GM12873 (cell line): ENCODE results near the gene CCP110.

Source experiments
- TF ChIP-seq, protein P1 (sequence below): IDR thresholded peaks from 2 replicates; pipeline ENCODE4 v1.5.1; 2012; ENCODE audit warnings: low read depth, mild to moderate bottlenecking, moderate library complexity, low read length, control low read depth; ENCODE audit not compliant: insufficient read depth; ENCODE audit errors: missing control alignments

Gene CCP110

DNA sequence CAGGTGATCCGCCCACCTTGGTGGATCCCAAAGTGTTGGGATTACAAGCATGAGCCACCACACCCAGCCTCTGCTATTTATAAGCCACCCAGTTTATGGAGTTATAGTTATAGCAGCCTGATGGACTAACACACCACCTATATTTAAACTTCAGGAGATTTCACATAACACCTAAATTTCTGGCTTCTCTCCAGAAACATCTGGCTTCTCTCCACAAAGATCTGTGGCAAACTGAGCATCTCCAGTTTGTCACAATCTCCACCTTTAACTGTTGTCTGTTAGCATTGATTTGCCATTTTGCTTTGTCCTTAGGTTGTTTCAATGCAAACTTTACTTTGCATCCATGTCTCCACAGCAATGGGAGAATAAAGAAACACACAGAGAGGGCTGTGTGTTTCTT lies 41.5 kb upstream of the CCP110 start:
- TF ChIP-seq, protein P1, sequence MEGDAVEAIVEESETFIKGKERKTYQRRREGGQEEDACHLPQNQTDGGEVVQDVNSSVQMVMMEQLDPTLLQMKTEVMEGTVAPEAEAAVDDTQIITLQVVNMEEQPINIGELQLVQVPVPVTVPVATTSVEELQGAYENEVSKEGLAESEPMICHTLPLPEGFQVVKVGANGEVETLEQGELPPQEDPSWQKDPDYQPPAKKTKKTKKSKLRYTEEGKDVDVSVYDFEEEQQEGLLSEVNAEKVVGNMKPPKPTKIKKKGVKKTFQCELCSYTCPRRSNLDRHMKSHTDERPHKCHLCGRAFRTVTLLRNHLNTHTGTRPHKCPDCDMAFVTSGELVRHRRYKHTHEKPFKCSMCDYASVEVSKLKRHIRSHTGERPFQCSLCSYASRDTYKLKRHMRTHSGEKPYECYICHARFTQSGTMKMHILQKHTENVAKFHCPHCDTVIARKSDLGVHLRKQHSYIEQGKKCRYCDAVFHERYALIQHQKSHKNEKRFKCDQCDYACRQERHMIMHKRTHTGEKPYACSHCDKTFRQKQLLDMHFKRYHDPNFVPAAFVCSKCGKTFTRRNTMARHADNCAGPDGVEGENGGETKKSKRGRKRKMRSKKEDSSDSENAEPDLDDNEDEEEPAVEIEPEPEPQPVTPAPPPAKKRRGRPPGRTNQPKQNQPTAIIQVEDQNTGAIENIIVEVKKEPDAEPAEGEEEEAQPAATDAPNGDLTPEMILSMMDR, result no peak

DNA sequence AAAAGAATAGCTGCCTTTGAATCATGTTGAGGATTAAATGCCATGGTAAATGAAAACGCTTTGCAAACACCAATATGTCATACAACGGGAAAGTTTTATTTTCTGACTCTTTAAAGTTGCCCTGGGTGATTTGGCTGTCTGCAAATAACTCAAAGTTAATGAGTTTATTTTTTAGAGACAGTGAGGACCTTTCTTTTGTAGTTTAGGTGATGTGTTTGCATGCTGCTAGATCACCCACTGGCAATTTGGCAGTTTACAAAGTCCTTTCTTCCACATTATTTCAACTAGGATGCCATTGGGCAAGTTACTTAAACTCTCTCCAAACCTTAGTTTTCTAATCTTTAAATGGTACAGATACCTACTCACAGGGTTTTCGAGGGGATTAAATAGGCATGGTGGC lies 39.6 kb upstream of the CCP110 start:
- TF ChIP-seq, protein P1, result no peak

GRCh38 chr16:19485611-19486010 lies 38.1 kb upstream of the CCP110 start:
- TF ChIP-seq, protein P1, result no peak

- TF ChIP-seq, protein P1, result no peak
Observed at GRCh38 chr16:19486051-19486450, 37.7 kb upstream of the CCP110 start.

DNA sequence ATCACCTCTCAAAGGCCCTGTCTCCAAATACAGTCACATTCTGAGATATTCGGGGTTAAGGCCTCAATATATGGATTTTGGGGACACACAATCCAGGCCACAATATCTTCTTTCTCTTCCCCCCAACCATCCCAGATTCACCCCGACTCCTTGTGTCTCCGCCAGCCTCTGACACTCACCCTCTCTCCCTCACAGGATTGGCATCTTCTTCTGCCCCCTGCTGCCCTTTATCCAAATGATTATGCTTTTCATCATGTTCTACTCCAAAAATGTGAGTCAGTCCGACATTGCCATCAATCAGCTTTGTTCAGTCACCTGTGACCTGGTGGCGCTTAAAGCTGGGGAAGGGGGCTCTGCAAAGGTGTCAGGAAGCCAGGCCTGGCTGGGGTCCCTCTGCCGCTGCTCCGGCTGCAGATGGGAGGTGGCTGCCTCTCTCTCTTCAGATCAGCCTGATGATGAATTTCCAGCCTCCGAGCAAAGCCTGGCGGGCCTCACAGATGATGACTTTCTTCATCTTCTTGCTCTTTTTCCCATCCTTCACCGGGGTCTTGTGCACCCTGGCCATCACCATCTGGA lies 36.9 kb upstream of the CCP110 start:
- TF ChIP-seq, protein P1, result no peak

DNA sequence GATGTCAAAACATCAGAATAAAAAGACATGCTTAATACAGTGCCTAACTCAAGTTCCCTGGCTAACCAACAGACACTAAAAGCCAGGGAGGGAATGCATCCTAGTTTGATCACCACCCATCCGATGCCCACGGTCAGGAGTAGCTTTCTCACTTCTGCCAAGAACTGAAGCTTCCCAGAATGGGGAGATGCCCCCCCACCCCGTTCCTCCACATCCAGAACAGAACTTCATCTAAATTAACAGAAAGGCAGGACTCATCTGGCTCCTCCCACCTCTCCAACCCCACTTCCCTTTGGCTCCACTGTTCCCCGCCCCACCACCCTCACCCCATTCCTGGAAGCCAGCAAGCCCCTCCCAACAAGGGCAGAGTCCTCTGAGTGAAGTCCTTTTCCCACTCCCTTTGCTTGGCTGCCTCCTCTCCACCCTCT lies 35.5 kb upstream of the CCP110 start:
- TF ChIP-seq, protein P1, result no peak

DNA sequence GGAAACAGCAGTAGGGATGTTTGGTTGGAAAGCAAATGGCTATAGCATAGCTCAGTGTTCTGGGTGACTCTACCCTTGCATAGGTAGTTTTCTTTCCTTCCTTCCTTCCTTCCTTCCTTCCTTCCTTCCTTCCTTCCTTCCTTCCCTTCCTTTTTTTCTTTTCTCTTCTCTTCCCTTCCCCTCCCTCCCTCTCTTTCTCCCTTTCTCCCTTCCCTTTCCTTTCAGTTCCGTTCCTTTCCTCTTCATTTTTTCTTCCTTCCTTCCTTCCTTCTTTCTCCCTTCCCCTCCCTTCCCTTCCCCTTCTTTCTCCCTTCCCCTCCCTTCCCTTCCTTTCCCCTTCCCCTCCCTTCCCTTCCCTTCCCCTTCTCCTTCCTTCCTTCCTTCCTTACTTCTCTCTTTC lies 33.1 kb upstream of the CCP110 start:
- TF ChIP-seq, protein P1, result no peak
